Testis (tissue), 2 donors: Measurements from ENCODE around the gene PPP1R12A.

Experiments used
- CTCF ChIP-seq, 3 experiments: fragments of 450-650 bp in 2 of 3; fragments of 200-600 bp in 1 of 3; sonication (generic) in 1 of 3; IDR thresholded peaks; one replicate each; pipeline ENCODE4 v1.5.1; 2016 to 2019; ENCODE audit warnings: antibody characterized with exemption in 3 of 3, mild to moderate bottlenecking in 2 of 3, moderate library complexity in 1 of 3
- POLR2A ChIP-seq: fragments of 450-650 bp; IDR thresholded peaks from one replicate; pipeline ENCODE4 v1.6.1; 2017; ENCODE audit warnings: antibody characterized with exemption, mild to moderate bottlenecking, moderate library complexity

GRCh38 chr12:79835377-79835843 is 99.5 kb downstream of the PPP1R12A start:
- TF ChIP-seq POLR2A (no peak), CTCF (IDR thresholded peaks at IDR 0.05) (no peak)
